HFF-Myc (cell line): ENCODE results near the gene RIC3.

Experiments
- DNase-seq: peaks from one replicate; pipeline ENCODE4 v3.0.0-alpha.2; 2011; ENCODE audit warnings: low read depth; ENCODE audit errors: extremely low read depth
- H3K4me3 ChIP-seq: replicated peaks from 2 replicates; pipeline ENCODE4 v1.5.1; 2011; ENCODE audit warnings: low read depth, mild to moderate bottlenecking, control low read depth, low read length
- CTCF ChIP-seq: IDR thresholded peaks from 2 replicates; pipeline ENCODE4 v1.5.1; 2012; ENCODE audit warnings: mild to moderate bottlenecking, low read depth, low read length, control low read depth; ENCODE audit errors: missing control alignments

The RIC3 gene

GRCh38 chr11:8207080-8208000 is 38.5 kb upstream of the RIC3 start:
- DNase-seq, result peak; percentile 22
- no peak for TF ChIP-seq CTCF
- no peak overlapping the region for H3K4me3 ChIP-seq

GRCh38 chr11:8206251-8207079 is 37.6 kb upstream of the RIC3 start:
- DNase-seq, result no peak
- no peak for TF ChIP-seq CTCF
- no peak overlapping the region for H3K4me3 ChIP-seq

- no peak for DNase-seq
- H3K4me3 ChIP-seq, result no peak overlapping the region
- no peak for TF ChIP-seq CTCF
Measured at GRCh38 chr11:8205566-8205965, 36.7 kb upstream of the RIC3 start.

- no peak for DNase-seq
- TF ChIP-seq CTCF, result no peak
- no peak overlapping the region for H3K4me3 ChIP-seq
Measured at GRCh38 chr11:8204596-8204995, 35.8 kb upstream of the RIC3 start.

- no peak for DNase-seq
- no peak overlapping the region for H3K4me3 ChIP-seq
- TF ChIP-seq CTCF, result no peak
Measured at GRCh38 chr11:8204025-8204424, 35.2 kb upstream of the RIC3 start.

GRCh38 chr11:8203414-8203715 is 34.5 kb upstream of the RIC3 start:
- no peak for DNase-seq
- TF ChIP-seq CTCF, result no peak
- no peak overlapping the region for H3K4me3 ChIP-seq
